ENCODE data around the gene PDE8A.

- no peak for TF ChIP-seq CTCF (IDR thresholded peaks at IDR 0.05 in 2 of 3, conservative IDR thresholded peaks at IDR 0.05 in 1 of 3; ENCODE audit: control insufficient read depth in 2 of 3, extremely low read depth in 1 of 3, insufficient read depth in 1 of 3, low read depth in 3 of 3, low read length in 3 of 3)
- no peak for TF ChIP-seq IRF3 (IDR thresholded peaks at IDR 0.05)
- TF ChIP-seq BRCA1 (IDR thresholded peaks at IDR 0.05; ENCODE audit: low read depth, low read length), result no peak
- no peak for TF ChIP-seq RAD51 (IDR thresholded peaks at IDR 0.05)
- TF ChIP-seq RELA (IDR thresholded peaks at IDR 0.05; ENCODE audit: borderline replicate concordance, partially characterized antibody), result no peak
- TF ChIP-seq HDAC2 (IDR thresholded peaks at IDR 0.05), result no peak
- no peak for TF ChIP-seq ETV6 (conservative IDR thresholded peaks at IDR 0.05 in 1 of 2, IDR thresholded peaks at IDR 0.05 in 1 of 2; ENCODE audit: borderline replicate concordance in 1 of 2, low read depth in 1 of 2)
- TF ChIP-seq EZH2 (IDR thresholded peaks at IDR 0.05; ENCODE audit: borderline replicate concordance, control insufficient read depth, low read depth, low read length), result no peak
Observed at GRCh38 chr15:84944861-84945260, 36.8 kb upstream of the PDE8A start.
